ENCODE measurements around the gene TRPC3. TPM values are rescaled to one million over a fixed set of nuclear protein-coding genes. Genes with fewer than 3 reads are reported as not detected.
A peak's percentile ranks its signal among the peaks of the same experiment; 100 is the strongest.

TRPC3 gene
- total RNA-seq, 1 experiment from 2014 or later: 0.91 TPM

DNA sequence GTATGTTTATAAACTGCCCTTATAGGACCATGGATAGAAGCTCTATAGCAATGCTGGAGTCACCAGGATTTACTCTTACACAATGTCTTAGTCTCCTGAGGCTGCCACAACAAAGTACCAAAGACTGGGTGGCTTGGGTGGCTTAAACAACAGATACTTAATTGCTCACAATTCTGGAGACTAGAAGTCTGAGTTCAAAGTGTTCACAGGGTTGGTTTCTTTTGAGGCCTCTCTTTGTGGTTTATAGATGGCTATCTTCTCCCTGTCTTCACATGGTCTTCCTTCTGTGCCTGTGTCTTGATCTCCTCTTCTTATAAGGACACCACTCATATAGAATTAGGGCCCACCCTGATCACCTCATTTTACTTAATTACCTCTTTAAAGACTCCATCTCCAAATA, 2.0 kb upstream of the TRPC3 start:
- intact Hi-C loops (cut with micrococcal nuclease; ENCODE audit: unreplicated experiment): no loop called here
- Mint-ChIP-seq H3K27me3 (ENCODE audit: insufficient read depth, unreplicated experiment) (peaks cover 7% of the 10 kb centered on the region), H3K4me1 (ENCODE audit: low read depth, unreplicated experiment) (peaks cover 6% of the 10 kb centered on the region), H3K9me3 (ENCODE audit: unreplicated experiment) (no peaks in the 10 kb centered on the region), H3K27ac (ENCODE audit: unreplicated experiment) (no peak overlapping the region), H3K36me3 (ENCODE audit: insufficient read depth, unreplicated experiment) (peaks cover 12% of the 10 kb centered on the region), H3K4me3 (ENCODE audit: unreplicated experiment) (no peak overlapping the region)
- DNase-seq: no peak
- Histone ChIP-seq H3K36me3 (ENCODE audit: control insufficient read depth, insufficient read depth, low read length) (no peaks in the 10 kb centered on the region), H3K9me3 (no peaks in the 10 kb centered on the region), H3K27me3 (replicated peaks; ENCODE audit: control insufficient read depth, insufficient read depth, low read length) (no peaks in the 10 kb centered on the region), H3K4me3 (ENCODE audit: low read depth, low read length) (no peak overlapping the region), H3K4me1 (peaks cover 19% of the 10 kb centered on the region)
- ChIA-PET POLR2A (no interaction called here), CTCF (no interaction called here)
- TF ChIP-seq CTCF (IDR thresholded peaks at IDR 0.05; ENCODE audit: insufficient read depth in 1 of 2, low read depth in 1 of 2, low read length in 1 of 2, severe bottlenecking in 1 of 2, unreplicated experiment in 1 of 2): no peak
- BruUV-seq (replicated peaks): no TSS peak

DNA sequence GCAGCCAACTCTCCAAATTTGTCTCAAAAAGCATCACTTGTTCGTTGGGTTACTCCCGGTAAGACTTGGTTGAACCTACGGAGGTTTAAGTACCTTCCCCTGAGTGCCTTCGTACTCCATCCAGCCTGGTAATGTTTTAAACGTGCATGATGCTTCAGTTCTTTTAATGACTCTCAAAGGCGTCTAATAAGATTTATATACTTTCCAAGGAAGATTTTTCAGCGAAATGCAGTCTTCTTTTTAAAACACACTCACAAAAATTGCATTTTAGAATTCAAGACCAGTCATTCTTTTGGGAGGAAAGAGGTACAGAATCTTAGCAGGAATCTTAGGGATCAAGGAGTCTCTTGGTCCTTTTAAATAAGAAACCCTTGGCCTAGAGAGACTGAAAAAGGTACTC, 430 bp upstream of the TRPC3 start:
- Mint-ChIP-seq H3K27me3 (ENCODE audit: insufficient read depth, unreplicated experiment) (peaks cover 14% of the 10 kb centered on the region), H3K4me3 (ENCODE audit: unreplicated experiment) (peak overlapping the region; percentile 80), H3K4me1 (ENCODE audit: low read depth, unreplicated experiment) (peaks cover 6% of the 10 kb centered on the region), H3K9me3 (ENCODE audit: unreplicated experiment) (no peaks in the 10 kb centered on the region), H3K36me3 (ENCODE audit: insufficient read depth, unreplicated experiment) (peaks cover 12% of the 10 kb centered on the region), H3K27ac (ENCODE audit: unreplicated experiment) (no peak overlapping the region)
- no peak for DNase-seq
- H3K4me3 ChIP-seq (ENCODE audit: low read depth, low read length): peak overlapping the region; percentile 61
- no peaks in the 10 kb centered on the region for H3K36me3 ChIP-seq (ENCODE audit: control insufficient read depth, insufficient read depth, low read length)
- ChIA-PET POLR2A (no interaction called here), CTCF (no interaction called here)
- peaks cover 15% of the 10 kb centered on the region for H3K4me1 ChIP-seq
- intact Hi-C loops (cut with micrococcal nuclease; ENCODE audit: unreplicated experiment): no loop called here
- TF ChIP-seq CTCF (IDR thresholded peaks at IDR 0.05; ENCODE audit: insufficient read depth in 1 of 2, low read depth in 1 of 2, low read length in 1 of 2, severe bottlenecking in 1 of 2, unreplicated experiment in 1 of 2): no peak
- no peaks in the 10 kb centered on the region for H3K27me3 ChIP-seq (replicated peaks; ENCODE audit: control insufficient read depth, insufficient read depth, low read length)
- H3K9me3 ChIP-seq: no peaks in the 10 kb centered on the region
- no TSS peak for BruUV-seq (replicated peaks)

DNA sequence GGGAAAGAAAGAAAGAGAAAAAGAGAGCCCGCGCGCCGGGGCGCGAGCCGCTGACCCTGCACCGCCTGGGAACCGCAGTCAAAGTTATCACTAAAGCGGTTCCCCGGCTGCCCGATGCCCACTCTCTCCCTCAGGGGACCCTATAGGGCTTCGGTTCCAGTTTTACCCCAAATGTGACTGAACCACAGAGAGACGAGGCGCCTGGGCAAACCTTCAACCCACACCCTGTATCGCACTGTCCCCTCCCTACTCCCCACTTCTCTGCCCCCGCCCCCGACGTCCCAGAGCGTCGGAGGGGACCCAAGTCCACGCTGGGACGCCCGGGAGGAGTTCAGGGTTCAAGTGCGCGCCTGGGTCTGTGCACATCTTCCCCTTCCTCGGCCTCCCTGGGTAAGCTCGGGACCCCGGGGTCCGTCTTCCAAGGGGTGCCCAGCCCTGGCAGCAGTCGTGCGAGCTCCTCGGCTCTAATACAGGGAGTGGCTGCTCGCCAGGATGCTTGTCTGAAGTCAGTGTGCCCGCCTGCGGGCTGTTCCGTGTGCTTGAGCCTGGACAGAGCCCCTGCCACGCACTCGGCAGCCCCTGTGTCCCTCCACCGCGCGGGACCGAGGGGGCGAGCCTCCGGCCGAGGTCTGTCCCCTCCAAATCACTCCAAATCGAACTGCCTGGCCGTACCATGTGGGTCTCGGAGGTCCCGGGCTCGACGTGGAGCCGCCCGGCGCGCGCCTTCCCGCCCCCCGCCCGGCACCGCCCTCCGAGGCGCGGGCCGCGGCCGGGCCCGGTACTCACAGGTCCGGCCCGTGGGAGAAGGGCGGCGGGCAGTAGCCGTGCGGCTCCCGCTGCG, 960 bp downstream of the TRPC3 start:
- BruUV-seq (replicated peaks): no TSS peak
- Histone ChIP-seq H3K4me1 (peaks cover 3% of the 10 kb centered on the region), H3K36me3 (ENCODE audit: control insufficient read depth, insufficient read depth, low read length) (no peaks in the 10 kb centered on the region), H3K9me3 (no peaks in the 10 kb centered on the region), H3K27me3 (replicated peaks; ENCODE audit: control insufficient read depth, insufficient read depth, low read length) (no peaks in the 10 kb centered on the region), H3K4me3 (ENCODE audit: low read depth, low read length) (peak overlapping the region; percentile 61)
- Mint-ChIP-seq H3K27ac (ENCODE audit: unreplicated experiment) (no peak overlapping the region), H3K36me3 (ENCODE audit: insufficient read depth, unreplicated experiment) (peaks cover 12% of the 10 kb centered on the region), H3K4me1 (ENCODE audit: low read depth, unreplicated experiment) (peaks cover under 1% of the 10 kb centered on the region), H3K9me3 (ENCODE audit: unreplicated experiment) (no peaks in the 10 kb centered on the region), H3K4me3 (ENCODE audit: unreplicated experiment) (peak overlapping the region; percentile 80), H3K27me3 (ENCODE audit: insufficient read depth, unreplicated experiment) (peaks cover 15% of the 10 kb centered on the region)
- peak in 1 of 2 experiments; percentile 16 for DNase-seq
- TF ChIP-seq CTCF (IDR thresholded peaks at IDR 0.05; ENCODE audit: insufficient read depth in 1 of 2, low read depth in 1 of 2, low read length in 1 of 2, severe bottlenecking in 1 of 2, unreplicated experiment in 1 of 2): no peak
- ChIA-PET CTCF (interaction anchor here (1.3 kb wide), 1 partner anchor 52 kb away, joined by 9 read pairs; no protein-coding TSS in a partner anchor), POLR2A (no interaction called here)
- intact Hi-C loops (cut with micrococcal nuclease; ENCODE audit: unreplicated experiment): loop anchor here (1.0 kb wide), 3 partner anchors 51 to 201 kb away; partner anchors contain the start of gene BLTP1
